CD4-positive, alpha-beta T cell treated with Interleukin-15 for 1 hour (primary cell): ENCODE data around the gene ADGRL1.
"Not testable (repeated sequence)": the region's sequence is repeated elsewhere in the genome, so short reads cannot be mapped to it uniquely, and the experiment has no call there.

ENCODE experiments used
- DNase-seq: peaks from one replicate; pipeline ENCODE4 v3.0.0-alpha.2; 2020

Gene ADGRL1

DNA sequence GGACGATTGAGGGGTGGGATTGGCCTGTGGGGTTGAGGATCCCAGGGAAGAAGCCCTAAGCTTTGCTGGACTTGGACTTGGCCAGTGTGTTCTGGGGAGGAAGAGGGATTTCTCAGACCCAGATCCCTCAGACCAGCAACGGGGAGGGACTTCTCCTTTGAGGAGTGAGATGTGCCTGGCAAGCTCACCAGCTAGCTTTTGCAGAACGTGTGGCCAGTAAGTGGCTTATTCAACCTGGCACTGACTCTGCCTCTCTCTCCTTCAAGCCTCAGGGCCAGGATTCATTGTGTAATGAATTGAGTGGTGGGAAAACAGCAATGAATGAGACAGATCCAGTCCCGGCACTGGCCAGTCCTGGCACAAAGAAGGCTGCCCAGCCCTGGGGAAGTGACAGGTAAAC is 11.9 kb upstream of the ADGRL1 start:
- DNase-seq, result not testable (repeated sequence)

DNA sequence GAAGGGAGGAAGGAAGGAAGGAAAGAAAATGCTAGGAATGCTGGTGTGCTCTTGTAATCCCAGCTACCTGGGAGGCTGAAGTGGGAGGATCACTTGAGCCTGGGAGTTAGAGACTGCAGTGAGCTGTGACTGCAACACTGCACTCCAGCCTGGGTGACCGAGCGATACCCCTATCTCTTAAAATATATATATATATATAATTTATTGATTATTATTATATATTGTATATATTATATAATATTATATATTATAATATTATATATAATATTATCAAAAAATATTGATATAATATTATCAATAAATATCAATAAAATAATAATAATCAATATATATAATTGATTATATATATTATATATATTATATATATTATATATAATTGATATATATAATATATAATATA is 8.6 kb upstream of the ADGRL1 start:
- DNase-seq, result no peak

GRCh38 chr19:14210182-14210581 is 4.2 kb upstream of the ADGRL1 start:
- not testable (repeated sequence) for DNase-seq

- DNase-seq, result not testable (repeated sequence)
Measured at GRCh38 chr19:14209401-14209800, 3.4 kb upstream of the ADGRL1 start.

GRCh38 chr19:14208496-14208895 is 2.5 kb upstream of the ADGRL1 start:
- DNase-seq, result not testable (repeated sequence)

DNA sequence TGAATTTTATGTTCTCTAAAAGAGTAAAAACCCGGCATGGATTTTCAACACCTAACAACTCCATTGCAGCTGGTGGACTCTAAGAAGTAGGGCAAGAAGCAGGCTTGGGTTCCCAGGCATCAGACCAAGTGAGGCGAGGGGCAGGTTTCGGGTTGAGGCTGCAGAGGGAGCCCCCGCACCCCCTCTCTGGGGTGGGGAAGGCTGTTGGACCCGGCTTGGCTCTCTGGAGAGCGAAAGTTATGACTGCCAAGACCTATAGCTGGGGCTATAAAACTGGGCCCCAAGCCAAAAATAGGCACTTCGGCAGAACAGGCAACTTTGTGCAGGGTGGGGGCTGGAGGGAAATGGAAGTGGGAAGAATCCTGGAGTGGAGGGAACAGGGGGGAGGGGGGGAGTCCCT is 1.8 kb upstream of the ADGRL1 start:
- DNase-seq, result not testable (repeated sequence)

GRCh38 chr19:14206737-14207726 is 1.1 kb upstream of the ADGRL1 start:
- peak; percentile 78 for DNase-seq

DNA sequence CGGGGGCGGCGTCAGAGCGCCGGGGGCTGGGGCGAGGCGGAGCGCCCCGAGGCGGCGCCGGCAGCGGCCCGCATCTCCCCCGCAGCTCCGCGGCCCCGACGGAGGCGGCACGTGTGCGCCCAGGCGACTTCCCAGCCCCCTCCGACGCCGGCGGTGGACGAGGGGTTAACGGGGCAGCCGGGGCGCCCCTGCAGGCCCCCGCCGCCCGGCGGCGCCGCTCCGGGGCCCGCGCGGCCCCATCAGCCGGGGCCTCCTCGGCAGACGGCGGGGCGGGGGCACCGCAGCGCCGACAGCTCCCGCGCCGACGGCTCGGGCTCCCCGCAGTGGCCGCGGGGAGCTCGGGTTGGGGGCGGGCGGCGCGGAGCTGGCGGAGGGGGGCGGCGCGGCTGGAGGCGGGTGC is 339 bp upstream of the ADGRL1 start:
- DNase-seq, result not testable (repeated sequence)

DNA sequence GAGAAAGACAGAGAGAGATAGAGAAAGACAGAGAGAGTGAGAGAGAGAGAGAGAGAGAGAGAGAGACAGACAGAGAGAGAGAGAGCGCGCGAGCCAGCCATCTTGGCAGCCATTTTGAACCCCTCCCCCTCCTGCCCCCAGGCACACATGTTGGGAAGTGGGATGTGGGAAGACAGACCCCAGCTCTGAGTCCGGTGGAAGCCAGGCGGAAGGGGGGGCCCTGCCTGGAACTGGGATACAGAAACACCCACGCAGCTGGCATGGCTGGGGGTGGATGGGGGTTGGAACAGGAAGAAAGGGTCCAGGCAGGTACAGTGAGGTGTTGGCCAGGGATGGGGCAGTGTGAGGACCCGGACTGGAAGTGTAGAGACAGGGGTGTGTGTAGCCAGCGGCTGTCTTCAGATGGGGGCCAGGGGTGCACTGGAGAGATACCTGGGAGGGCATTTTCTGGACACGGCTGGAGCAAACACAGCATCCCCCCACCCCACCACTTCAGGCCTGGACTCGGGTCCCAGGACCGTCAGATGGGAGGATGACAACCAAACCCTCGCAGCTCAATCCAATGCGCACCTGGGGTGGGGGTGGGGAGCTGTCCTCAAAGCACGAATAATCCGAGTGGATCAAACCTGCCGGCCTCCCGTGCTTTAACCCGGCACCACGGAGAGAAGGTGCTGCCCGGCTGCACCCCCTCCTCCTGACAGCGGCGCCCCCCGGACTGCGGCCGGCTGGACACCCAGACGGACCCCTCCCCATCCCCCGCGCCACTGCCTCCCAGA is 1.1 kb downstream of the ADGRL1 start:
- not testable (repeated sequence) for DNase-seq

DNA sequence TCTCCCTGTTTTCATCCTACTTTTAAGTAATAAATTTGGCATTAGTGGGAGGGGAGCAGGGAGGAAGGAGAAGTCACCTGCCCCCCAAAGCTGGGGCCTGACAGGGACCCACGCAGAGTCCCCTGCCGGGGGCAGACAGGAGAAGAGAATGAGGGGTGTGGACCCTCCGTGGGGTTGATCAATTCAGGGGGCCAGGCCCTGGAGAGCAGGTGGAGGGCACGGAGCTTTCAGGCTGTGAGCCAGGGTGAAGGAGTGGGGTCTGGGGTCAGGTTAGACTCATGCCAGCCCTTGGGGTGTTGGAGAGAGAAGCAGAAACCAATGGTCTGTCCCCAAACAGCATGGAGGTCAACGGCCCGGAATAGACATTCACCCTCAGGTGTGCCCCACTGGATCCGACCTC is 1.8 kb downstream of the ADGRL1 start:
- not testable (repeated sequence) for DNase-seq

GRCh38 chr19:14203788-14204187 is 2.2 kb downstream of the ADGRL1 start:
- DNase-seq, result not testable (repeated sequence)

DNA sequence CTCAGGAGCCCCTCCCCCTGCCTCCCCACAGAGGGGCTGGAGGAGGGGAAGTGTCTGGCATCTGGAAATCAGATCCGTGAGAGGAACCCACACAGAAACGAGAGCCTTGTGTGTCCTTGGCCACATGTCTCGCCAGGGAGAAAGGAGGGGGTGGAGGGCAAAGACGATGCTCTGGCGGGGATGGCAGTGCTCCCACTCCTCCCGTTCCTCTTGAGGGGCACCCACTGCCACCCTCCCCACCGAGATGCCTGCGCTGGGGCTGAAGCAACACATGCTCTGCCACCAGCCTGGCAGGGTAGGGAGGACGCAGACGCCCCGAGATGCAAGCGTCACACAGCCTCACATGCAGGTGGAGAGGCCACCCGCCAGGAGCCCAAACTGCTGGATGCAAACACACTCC is 2.8 kb downstream of the ADGRL1 start:
- DNase-seq, result no peak

- DNase-seq, result not testable (repeated sequence)
Measured at GRCh38 chr19:14201481-14201880, 4.5 kb downstream of the ADGRL1 start.

DNA sequence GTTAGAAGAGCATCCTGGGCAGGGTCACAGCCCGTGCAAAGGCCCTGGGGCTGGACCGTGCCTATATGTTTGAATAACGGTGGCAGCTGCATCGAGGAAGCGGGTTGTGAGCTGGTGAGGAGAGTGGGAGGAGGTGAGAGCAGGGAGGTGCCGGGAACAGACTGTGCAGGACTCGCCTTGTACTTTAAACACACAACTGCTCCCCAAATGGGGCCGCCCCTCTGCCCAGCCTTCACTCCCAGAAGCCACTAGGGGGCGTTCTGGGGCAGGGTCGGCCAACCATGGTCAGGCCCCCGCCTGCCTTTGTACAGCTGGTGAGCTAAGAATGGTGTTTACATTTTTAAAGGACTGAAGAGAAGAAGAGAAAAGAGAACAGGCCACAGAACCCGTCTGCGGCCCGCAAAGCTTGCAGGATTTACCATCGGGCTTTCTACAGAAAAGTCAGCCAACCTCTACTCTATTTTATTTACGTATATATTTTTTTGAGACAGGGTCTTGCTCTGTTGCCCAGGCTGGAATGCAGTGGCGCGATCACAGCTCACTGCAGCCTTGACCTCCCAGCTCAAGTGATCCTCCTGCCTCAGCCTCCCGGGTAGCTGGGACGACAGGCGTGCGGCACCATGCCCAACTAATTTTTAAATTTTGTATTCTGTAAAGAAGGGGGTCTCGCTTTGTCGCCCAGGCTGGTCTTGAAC is 5.7 kb downstream of the ADGRL1 start:
- peak; percentile 62 for DNase-seq

DNA sequence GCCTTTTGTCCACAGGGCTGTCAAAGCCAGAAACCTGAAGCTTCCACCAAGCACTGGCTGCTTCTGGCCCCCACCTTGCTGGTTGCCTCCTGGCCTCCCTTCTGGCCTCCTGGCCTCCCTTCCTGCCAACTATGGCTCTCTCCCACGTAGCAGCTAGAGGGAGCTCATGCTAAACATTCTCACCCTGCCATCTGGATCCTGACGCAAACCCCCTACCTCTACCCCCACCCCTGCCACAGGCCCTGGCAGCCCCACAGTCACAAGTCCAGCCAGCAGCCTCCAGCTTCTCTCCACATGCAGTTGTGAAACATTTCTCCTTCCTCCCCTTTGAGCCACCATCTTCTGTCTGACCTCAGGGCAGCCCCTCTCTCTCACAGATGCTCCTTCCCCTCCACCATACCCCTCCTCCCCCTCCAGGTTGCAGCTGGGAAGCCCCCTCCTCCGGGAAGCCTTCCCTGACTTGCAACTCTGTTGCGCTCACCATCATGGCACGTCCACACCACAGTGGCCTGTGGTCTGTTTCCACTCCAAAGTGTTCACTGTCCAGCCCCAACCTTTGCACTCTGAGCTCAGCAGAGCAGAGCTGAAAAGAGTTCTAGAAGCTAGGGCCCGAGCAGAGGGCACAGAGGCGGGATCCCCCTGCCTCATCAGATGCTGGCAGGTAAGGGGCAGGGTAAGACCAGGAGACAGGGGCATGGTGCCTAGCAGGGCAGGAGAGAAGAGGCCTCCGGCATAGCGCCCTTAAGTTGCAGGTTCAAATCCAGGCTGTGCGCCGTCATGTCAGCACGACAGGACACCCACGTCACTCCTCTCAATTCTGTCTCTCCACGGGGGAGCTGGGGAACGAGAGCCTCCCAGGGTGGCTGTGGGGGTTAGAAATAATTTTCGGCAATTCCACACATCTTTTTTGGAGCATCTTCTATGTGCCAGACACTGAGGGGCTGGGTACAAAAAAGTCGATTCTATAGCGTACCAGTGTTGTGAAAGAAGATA is 7.3 kb downstream of the ADGRL1 start:
- no peak for DNase-seq

DNA sequence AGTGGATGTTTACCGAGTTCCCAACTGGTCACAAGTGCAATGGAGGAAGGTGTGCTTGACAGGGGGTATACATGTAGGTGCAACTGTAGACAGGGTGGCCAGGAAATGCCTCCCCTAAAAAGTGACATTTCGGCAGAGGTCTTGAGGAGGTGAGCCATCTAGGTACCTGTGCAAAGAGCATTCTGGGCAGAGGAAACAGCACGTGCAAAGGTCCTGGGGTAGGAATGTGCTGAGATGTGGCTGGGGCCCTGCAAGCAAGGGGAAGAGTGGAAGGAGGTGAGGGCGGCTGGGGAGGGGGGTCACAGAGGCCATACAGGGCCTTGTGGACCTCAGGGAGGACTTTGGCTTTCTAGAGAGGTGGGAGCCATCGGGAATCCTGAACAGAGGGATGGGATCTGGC is 8.1 kb downstream of the ADGRL1 start:
- no peak for DNase-seq

- not testable (repeated sequence) for DNase-seq
Measured at GRCh38 chr19:14197288-14197687, 8.7 kb downstream of the ADGRL1 start.

- DNase-seq, result peak; percentile 72
Measured at GRCh38 chr19:14196105-14196504, 9.9 kb downstream of the ADGRL1 start.

GRCh38 chr19:14195216-14195615 is 10.8 kb downstream of the ADGRL1 start:
- not testable (repeated sequence) for DNase-seq

GRCh38 chr19:14189415-14189814 is 16.6 kb downstream of the ADGRL1 start:
- no peak for DNase-seq

GRCh38 chr19:14188086-14188485 is 17.9 kb downstream of the ADGRL1 start:
- DNase-seq, result not testable (repeated sequence)

DNA sequence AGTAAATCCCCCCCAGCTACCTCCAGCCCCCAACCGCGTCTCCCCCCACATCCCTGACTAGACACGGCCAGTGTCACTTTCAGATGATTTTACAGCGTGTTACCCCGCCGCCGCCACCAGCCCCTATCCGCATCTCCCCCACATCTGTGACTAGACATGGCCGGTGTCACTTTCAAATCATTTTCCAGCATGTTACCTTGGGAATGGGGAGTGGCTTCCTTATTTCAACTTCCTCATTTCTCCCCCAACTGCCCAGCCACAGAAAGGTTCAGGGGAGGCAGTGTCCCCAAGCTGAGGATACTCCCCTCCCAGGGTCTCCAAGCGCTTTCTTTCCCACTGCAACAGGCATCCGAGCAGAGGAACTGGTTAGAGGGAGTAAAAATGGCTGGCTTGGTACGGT is 18.4 kb downstream of the ADGRL1 start:
- DNase-seq, result no peak
